ENCODE results near the gene KIAA0753.
"Not testable (repeated sequence)": the region's sequence is repeated elsewhere in the genome, so short reads cannot be mapped to it uniquely, and the experiment has no call there.

The KIAA0753 gene

DNA sequence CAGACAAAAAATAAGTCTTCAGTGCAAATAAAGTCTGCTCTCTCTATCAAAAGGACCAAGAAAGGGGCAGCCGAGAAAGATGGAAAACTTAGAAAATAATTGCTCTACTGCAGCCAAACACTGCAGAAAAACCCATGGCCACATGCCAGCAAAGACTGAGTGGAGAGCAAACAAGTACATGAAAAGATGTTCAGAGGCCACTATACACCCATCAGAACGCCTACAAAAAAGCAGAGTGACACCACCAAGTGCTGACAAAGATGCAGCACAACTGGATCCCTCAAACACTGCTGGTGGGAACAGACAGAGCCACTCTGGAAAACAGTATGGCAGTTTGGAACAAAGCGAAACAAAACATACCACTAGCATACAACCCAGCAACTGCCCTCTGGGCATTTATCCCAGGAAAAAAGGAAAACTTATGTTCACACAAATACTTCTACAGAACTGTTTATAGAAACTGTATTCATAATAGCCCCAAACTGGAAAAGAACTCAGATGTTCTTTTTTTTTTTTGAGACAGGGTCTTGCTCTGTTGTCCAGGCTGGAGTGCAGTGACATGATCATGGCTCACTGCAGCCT is 36.7 kb downstream of the KIAA0753 start:
- no peak for FAIRE-seq
- DNase-seq (ENCODE audit: insufficient read length, low spot score) = no peak

DNA sequence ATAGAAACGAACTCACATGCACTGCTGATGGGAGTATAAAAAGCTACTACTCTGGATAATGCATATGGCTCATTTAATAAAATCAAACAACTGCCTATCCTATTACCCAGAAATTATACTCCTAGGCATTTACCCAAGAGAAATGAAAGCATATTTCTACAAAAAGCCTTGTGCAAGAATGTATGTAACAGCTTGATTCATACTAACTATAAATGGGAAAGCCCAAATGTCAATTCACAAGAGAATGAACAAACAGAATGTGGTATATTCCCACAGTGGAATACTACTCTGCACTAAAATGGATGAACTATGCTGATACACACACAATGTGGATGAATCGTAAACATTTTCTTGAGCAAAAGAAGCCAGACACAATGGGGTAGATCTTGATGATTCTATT is 38.4 kb downstream of the KIAA0753 start:
- FAIRE-seq = no peak

DNA sequence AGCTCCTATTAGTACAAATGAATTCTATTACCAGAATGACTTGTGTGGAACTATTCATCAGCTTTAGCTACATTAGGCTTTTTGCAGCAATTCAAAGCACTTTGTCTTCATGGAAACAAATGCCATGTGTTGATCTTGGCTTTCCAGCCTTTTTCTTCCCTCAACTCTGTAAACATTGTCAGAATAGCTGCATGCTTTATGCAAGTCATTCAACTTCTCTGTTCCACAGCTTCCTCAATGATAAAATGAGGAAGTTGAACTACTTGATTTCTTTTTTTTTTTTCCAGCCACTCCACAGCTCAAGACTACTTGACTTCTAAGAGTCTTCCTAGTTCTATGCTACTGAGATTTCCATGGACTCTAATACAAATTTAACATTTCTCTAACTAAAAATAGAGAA is 41.1 kb downstream of the KIAA0753 start:
- DNase-seq (ENCODE audit: insufficient read length, low spot score) (no peak), FAIRE-seq (no peak)

More for the DNA sequence above, 38.4 kb downstream of the KIAA0753 start:
- no peak for DNase-seq (ENCODE audit: insufficient read length, low spot score)

DNA sequence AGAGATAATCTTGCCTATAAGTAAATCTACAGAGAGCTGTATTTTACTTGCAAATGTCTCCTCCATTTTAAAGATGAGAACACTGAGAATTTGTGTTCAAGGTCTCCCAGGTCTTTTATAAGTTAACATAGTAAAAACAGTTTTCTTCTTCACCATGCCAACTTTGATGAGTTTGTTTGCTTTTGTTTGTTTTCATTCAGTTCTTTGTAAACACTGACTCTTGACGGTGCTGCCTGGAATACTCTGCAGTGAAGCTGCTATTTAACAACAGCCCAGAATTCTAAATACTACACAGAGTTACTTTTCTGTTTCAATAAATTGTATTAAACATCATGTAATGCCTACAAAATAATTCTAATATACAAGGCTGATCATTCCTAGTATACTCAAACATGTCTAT is 42.8 kb downstream of the KIAA0753 start:
- FAIRE-seq (no peak), DNase-seq (ENCODE audit: insufficient read length, low spot score) (no peak)

DNA sequence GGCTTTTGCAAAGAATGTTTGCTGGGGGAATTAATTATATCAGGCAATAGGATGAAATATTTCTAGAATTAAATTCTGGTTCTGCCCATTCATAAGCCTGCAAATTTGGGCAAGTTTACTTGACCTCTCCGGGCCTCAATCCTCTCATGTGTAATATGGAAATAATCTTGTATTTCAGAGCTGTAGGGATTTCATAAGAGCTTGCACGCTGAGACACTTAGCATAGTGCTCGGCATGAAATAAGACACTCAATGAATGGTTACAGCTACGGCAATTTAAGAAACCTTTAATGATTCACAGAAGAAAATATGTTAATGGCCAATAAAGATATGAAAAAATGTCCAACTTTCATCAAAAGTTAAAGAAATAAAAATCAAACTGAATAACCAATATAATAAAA is 43.6 kb downstream of the KIAA0753 start:
- no peak for FAIRE-seq
- DNase-seq (ENCODE audit: insufficient read length, low spot score) = no peak

DNA sequence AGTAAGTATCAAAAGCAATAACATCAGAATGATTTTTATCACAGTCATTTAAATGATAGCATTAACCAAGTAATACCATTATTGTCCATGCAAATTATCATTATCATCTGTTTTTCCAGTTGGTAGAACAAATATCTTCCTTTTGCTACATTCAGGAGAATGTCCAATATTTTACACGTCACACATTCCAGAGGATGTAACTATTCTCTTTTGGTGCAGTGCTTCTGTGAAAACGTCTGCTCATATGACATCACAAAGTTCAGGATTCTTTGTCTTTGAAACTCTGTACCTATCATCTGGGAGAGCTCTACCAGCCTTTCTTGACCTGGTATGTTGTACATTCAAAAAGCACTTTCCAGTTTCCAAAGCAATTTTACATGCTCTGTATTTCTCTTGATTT is 44.0 kb downstream of the KIAA0753 start:
- DNase-seq (ENCODE audit: insufficient read length, low spot score) = no peak
- FAIRE-seq = no peak

DNA sequence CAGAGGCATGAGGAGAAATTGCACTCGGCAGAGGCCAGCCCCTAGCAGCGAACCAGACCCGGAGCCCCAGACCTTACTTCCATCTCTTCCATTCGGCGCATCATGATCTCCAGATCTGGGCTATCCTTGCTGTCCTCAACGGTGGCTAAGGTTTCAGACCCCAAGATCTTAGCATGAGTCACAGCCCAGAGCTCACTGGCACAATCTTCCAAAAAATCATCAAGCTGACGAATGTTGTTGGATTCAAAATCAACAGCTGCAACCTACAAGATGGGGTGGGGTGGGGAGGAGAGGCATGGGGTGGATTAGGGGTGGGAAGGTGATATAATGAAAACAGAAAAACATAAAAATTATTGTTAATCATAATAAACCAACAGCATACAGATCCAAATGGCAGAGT is 44.4 kb downstream of the KIAA0753 start:
- DNase-seq (ENCODE audit: insufficient read length, low spot score) (no peak), FAIRE-seq (peak; percentile 18)

DNA sequence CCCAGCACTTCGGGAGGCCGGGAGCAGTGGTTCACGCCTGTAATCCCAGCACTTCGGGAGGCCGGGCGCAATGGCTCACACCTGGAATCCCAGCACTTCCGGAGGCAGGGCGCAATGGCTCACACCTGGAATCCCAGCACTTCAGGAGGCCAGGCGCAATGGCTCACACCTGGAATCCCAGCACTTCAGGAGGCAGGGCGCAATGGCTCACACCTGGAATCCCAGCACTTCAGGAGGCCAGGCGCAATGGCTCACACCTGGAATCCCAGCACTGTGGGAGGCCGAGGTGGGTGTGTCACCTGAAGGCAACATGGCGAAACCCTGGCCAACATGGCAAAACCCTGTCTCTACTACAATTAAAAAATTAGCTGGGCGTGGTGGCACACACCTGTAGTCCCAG is 47.1 kb downstream of the KIAA0753 start:
- FAIRE-seq = not testable (repeated sequence)

DNA sequence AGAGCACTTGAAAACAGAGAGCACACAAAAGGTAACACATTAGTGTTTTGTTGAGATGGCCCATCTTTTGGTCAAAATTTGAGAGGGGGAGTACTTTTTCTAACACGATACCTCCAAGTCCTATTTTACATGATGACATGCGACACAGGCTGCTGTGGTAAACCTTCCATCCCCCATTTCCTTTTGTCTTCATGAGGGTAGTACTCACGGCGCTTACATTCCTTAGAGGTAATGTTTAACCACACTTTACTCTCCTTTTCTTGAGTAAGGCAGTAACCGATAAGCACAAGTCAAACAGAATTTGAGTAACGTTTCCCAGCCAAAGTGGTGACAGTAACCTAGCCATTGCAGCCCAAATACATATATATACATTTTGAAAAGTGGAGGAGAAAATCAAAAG is 48.3 kb downstream of the KIAA0753 start:
- no peak for FAIRE-seq

More for the DNA sequence above, 47.1 kb downstream of the KIAA0753 start:
- DNase-seq (ENCODE audit: insufficient read length, low spot score) = not testable (repeated sequence)

DNA sequence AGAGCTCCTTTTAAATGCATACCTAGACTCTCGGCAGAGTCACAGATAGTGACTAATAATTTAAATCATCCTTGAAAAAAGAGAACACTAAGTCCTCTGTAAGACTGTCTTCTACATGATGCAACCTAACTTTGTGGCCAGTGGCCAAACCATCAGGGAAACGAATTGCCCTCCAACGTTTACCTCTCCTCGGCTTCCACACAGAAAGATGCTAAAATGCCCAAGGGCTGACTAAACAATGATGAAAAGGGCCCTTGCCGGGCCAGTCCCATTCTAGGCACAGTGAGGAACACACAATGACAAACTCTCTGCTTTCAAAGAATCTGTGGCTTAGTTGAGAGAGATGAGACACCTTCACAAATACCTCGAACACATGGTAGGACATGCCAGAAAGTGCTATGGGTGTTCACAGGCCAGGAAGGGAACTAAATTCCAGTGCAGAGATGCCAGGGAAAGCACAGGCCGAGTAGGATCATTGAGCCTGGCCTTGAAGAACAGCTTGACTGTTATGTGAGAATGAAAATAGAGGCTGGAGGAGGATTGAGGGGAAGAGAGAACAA is 48.8 kb downstream of the KIAA0753 start:
- no peak for FAIRE-seq
- no peak for DNase-seq (ENCODE audit: insufficient read length, low spot score)

More for the DNA sequence above, 48.3 kb downstream of the KIAA0753 start:
- no peak for DNase-seq (ENCODE audit: insufficient read length, low spot score)

DNA sequence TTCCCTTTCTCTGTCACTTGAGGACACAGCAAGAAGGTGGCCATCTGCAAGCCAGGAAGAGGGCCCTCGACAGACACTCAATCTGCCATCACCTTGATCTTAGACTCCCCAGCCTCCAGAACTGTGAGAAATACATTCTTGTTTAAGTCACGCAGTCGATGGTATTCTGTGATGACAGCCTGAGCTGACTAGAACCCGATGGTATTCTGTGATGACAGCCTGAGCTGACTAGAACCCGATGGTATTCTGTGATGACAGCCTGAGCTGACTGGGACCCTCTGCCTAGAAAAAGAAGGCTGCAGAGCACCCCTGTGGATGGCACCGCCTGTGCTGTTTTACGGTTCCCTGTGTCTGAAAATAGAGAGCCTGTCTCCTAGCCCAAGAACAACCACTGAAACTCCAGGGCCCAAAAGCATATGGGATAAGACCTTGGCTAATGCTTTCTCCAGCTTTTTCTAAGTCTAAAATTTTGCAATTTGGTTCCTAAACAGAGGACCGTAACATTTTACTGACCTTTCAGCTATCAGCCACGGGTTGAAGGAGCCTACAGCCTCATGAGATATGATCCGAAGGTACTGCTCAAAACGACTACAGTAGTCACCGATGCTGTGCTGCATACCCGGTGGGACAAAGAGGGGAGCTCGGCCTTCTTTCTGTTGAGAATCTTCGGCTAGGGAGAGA is 51.1 kb downstream of the KIAA0753 start:
- no peak for FAIRE-seq
- DNase-seq (ENCODE audit: insufficient read length, low spot score) = no peak

DNA sequence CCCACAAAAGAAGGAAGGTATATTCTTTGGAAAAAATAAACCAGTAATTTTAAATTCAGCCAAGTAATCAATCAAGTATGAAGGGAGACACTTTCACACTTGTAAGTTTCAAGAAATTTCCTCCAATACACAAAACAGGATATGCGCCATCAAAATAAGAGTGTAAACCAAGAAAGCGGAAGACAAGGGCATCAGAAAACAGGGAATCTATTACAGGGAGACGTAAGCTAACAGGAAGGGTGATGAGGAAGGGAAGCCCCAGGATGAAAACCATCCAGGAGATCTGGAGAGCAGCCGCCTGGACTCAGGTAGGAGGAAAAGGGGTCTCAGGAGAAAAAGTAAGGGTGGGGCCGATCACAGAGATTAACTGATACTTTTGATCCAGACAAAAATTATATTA is 52.3 kb downstream of the KIAA0753 start:
- DNase-seq (ENCODE audit: insufficient read length, low spot score) (no peak), FAIRE-seq (no peak)

DNA sequence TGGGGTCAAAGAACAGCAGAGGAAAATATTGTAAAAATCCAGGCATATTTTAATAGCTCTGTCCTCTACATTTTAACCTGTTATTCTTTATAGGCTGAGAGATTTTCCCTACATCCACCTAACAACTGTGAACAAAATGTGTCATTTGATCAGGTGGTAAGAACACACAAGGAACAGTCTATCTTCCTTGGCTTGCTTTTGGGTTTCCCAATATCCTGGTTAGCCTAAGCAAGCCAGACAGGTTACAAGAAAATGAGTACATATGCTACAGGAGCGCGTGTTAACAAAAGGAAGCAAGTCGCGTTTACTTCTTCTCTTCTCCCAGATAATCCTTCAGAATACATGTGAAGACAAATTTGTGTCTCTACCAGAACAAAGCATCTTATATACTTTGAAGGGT is 53.2 kb downstream of the KIAA0753 start:
- DNase-seq (ENCODE audit: insufficient read length, low spot score) (no peak), FAIRE-seq (no peak)

DNA sequence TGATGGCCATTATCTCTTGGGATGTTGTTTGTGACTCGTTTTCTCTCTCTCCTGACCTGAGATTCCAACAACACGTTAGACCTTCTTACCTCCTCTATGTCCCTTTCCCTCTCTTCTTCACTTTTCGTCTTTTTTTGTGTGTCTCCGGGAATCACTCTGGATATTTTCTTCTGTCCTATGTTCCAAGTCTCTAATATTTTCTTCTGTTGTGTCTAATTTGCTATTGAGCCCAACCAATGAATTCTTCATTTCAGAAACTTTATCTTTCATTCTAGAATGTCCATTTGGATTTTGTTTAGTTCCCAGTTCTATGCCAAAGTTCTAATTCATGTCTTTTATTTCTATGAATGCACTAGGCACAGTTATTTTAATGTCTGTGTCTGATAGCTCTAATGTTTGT is 57.1 kb downstream of the KIAA0753 start:
- DNase-seq (ENCODE audit: insufficient read length, low spot score) (no peak), FAIRE-seq (no peak)

DNA sequence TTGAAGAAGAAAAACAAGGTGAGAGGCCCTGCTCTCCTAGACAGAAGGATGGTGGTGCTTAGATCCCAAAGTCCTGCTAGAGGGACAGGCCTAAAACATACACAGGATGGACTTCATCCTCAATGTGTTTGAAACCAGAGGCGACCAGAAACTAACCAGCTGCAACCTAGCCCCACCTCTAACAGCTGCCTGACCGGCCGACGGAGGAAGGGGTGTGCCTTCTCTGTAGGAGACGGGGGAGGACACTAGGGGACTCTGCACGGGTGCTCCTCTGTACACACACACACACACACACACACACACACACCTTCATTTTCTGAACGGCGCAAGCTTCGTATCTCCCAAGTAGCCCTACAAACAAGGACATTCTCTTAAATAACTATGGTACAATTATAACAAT is 59.9 kb downstream of the KIAA0753 start:
- no peak for DNase-seq (ENCODE audit: insufficient read length, low spot score)
- no peak for FAIRE-seq

DNA sequence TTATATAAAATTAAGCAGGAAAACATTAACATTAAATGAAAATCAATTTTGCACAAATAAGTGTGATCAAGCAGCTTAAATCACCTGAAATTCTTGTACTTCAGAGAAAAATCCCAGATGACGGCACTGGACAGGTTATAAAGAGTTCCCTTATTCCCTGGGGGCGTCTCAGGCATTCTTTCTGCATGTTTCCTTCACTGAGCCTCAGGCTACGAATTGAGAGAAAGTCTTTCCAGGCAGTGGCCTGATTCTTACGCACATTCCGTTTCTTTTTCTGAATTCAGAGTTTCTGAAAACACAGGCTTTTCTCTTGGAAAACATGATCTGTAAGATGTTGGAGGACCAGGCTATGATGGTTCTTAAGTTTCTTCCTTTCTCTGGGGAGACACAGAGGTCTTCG is 62.0 kb downstream of the KIAA0753 start:
- no peak for DNase-seq (ENCODE audit: insufficient read length, low spot score)
- FAIRE-seq = no peak

DNA sequence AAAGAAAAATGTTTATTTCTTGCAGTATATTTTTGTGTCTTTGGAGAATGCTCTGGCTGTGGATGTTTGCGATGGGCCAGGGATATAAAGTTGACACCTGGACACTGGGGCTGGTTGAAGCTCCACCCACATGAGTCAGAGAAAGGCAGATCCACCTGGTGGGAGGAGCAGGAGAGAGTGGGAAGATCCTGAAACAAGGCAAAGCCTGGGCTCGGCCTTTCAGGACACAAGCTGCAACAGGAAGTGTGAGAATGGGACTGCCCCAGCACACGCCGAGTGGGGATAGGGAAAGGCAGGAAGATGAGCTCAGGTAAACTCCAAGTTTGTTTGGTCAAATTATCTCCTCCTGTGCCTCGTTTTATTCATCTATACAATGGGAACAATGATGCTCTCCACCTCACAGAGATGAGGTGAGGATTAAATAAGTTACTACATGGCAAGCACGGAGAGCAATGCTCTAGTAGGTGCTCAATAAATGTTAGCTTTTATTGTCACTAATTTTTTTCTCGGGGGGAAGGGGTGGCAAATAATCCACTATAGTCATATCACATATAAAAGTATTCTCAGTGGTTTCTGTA is 62.7 kb downstream of the KIAA0753 start:
- DNase-seq (ENCODE audit: insufficient read length, low spot score) (no peak), FAIRE-seq (no peak)

DNA sequence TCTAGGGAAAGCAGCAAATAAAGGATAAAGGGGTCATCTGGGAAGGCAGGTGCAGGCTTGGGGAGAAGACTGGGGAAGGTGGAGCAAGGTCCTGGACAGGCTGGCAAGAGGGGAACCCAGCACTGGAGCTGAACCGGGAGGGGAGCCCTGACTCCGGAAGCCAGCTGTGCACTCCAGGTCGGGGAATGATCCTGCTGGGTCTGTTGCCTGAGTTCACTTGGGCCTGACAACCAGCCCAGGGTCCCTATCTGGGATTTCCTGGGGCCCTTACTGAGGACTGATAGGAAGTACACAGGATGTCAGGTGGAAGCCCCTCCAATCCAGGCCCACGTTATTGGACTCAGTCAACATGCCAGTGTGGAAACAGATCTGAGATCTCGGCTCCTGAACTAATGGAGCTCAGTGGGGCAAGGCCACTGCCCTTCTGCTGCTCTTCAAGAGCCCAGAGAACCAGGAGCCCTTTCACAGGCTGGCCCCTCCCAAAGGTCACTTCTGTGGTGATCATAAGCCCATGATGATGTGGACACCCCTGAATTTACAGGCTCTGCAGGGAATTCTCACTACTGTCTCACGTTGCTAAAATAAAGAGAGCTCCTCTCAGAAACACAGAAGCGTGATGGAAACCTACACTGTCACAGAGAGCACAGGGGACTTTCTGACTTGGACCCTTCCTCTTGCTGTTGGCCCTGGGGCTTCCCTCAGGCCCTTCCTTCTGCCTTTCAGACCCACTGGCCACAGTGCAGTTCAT is 64.3 kb downstream of the KIAA0753 start:
- FAIRE-seq (no peak), DNase-seq (ENCODE audit: insufficient read length, low spot score) (no peak)

DNA sequence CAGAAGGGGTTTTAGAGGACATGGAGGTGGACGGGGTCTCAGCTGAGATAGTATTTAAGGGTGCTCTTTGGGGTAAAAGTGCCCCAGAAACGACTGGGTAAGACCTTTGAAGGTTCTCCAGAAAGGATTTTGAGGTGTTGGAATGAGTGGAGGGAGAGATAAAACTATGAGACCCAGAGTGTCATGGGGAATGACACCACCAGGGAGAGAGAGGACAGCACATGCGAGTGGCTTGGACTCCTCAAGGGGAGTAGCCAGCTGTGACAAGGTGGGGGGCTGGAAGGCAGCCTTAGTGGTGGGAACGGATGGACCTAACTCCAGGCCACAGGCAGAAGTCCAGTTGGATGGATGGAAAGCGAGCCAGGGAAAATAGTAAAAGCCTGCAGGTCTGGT is 64.9 kb downstream of the KIAA0753 start:
- FAIRE-seq = no peak
- DNase-seq (ENCODE audit: insufficient read length, low spot score) = no peak

DNA sequence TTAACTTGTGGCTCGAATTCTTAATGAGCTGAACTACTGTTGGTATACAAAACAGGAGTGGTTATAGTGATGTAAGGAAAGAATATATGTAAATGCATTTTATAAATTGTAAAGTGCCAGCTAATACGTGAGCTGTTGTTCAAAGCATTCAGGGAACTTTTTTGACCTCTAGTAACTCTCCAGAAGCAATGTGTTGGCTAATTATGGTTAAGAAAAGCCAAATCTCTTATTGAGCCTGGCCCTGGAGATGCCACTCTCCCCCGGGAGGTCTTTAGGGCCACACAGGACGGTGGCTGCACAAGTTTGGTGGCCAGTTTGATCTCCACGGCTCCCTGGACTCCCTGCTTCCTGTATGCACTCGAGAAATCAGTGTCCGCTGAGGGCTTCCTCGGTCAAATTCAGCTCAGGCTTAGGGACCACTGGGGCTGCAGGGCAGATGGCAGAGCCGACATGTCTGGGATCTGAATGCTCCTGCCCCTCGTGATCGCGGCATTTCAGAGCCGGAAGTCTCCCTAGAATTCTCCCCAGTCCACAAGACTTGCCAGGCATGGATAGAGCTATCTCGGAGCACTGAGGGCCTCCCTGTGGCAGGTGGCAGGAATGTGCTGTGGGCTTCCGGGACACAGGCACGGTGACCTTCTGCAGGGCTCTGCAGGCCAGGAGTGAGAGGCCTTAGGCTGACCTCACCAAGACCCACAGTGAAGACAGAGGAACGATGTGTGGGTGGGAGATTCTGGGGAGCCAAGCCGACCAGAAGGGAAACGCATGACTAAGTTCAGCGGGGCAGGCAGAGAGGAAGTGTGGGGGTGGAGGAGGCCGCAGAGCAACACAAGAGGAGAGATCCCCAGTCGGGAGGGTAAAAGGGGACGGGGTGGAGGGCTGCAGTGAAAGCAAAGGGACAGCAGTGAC is 65.6 kb downstream of the KIAA0753 start:
- DNase-seq (ENCODE audit: insufficient read length, low spot score) (peak; percentile 54), FAIRE-seq (peak; percentile 87)

All from GM19239 (cell line).